CD4-positive, CD25-positive, alpha-beta regulatory T cell (primary cell): Measurements from ENCODE around the gene MMEL1. TPM values are rescaled to one million over a fixed set of nuclear protein-coding genes. Genes with fewer than 3 reads are reported as not detected.
"Not testable (repeated sequence)": the region's sequence is repeated elsewhere in the genome, so short reads cannot be mapped to it uniquely, and the experiment has no call there.

Experiments
- ATAC-seq, 2 donors: fragments of 150-1000 bp; cut with Tn5 transposase; one replicate each; pipeline ENCODE4 v1.10.0; 2021; ENCODE audit warnings: low read depth in 2 of 2, moderate number of reproducible peaks in 2 of 2, moderate library complexity in 1 of 2
- DNase-seq, 3 donors: peaks; one replicate each; pipeline versions ENCODE4 v3.0.0 to v3.0.0-alpha.2; 2012 to 2022; ENCODE audit warnings: mixed read lengths in 1 of 3
- H3K27ac ChIP-seq: one replicate; pipeline ENCODE4 v1.7.0; 2013; ENCODE audit warnings: mild to moderate bottlenecking, low read length; ENCODE audit not compliant: insufficient read depth, poor library complexity, severe bottlenecking
- H3K27me3 ChIP-seq: one replicate; pipeline ENCODE4 v1.7.0; 2013; ENCODE audit warnings: low read length; ENCODE audit not compliant: control insufficient read depth, insufficient read depth
- H3K36me3 ChIP-seq: one replicate; pipeline ENCODE4 v1.7.0; 2013; ENCODE audit warnings: mild to moderate bottlenecking, low read length, moderate library complexity; ENCODE audit not compliant: control insufficient read depth, insufficient read depth
- H3K4me1 ChIP-seq: 2 replicates; pipeline ENCODE4 v1.7.0; 2013; ENCODE audit warnings: mild to moderate bottlenecking, low read length; ENCODE audit not compliant: insufficient read depth, control insufficient read depth, poor library complexity, severe bottlenecking
- H3K4me3 ChIP-seq: one replicate; pipeline ENCODE4 v1.7.0; 2013; ENCODE audit warnings: low read depth, mild to moderate bottlenecking, low read length, moderate library complexity
- H3K9me3 ChIP-seq, 2 experiments: 1 replicate in 1 of 2; 2 replicates in 1 of 2; pipeline ENCODE4 v1.7.0; 2013; ENCODE audit warnings: low read length in 2 of 2, mild to moderate bottlenecking in 1 of 2, moderate library complexity in 1 of 2; ENCODE audit not compliant: control insufficient read depth in 2 of 2
- H3K27ac Mint-ChIP-seq, 3 donors: one replicate each; pipeline ENCODE4 v1.8.0; 2020 to 2022; ENCODE audit warnings: mild to moderate bottlenecking in 3 of 3, mixed read lengths in 3 of 3, moderate library complexity in 2 of 3
- H3K27me3 Mint-ChIP-seq: one replicate; pipeline ENCODE4 v1.8.0; 2022; ENCODE audit warnings: mild to moderate bottlenecking, mixed read lengths
- H3K36me3 Mint-ChIP-seq: one replicate; pipeline ENCODE4 v1.8.0; 2020; ENCODE audit warnings: mixed read lengths
- H3K4me1 Mint-ChIP-seq, 4 donors: one replicate each; pipeline ENCODE4 v1.8.0; 2020 to 2022; ENCODE audit warnings: mixed read lengths in 4 of 4, mild to moderate bottlenecking in 1 of 4
- H3K4me3 Mint-ChIP-seq, 4 donors: one replicate each; pipeline ENCODE4 v1.8.0; 2020 to 2022; ENCODE audit warnings: mild to moderate bottlenecking in 4 of 4, mixed read lengths in 4 of 4, moderate library complexity in 3 of 4
- H3K9me3 Mint-ChIP-seq, 7 donors: one replicate each; pipeline ENCODE4 v1.8.0; 2020 to 2022; ENCODE audit warnings: mixed read lengths in 7 of 7, mild to moderate bottlenecking in 3 of 7, moderate library complexity in 2 of 7
- polyA plus RNA-seq, 4 donors: library from polyadenylated mRNA; unstranded; fragments of 300-500 nt; fragmentation: Illumina TruSeq; gene quantifications; one replicate each; pipeline ENCODE4 v1.2.3, GENCODE V29; 2021
- total RNA-seq: library from RNA; stranded (reverse); gene quantifications from one replicate; pipeline ENCODE4 v1.2.3, GENCODE V29; 2022

Gene MMEL1
- total and polyA plus RNA-seq, 5 donors from 2014 or later: 0.79 to 18.1 (median 15.2) TPM

DNA sequence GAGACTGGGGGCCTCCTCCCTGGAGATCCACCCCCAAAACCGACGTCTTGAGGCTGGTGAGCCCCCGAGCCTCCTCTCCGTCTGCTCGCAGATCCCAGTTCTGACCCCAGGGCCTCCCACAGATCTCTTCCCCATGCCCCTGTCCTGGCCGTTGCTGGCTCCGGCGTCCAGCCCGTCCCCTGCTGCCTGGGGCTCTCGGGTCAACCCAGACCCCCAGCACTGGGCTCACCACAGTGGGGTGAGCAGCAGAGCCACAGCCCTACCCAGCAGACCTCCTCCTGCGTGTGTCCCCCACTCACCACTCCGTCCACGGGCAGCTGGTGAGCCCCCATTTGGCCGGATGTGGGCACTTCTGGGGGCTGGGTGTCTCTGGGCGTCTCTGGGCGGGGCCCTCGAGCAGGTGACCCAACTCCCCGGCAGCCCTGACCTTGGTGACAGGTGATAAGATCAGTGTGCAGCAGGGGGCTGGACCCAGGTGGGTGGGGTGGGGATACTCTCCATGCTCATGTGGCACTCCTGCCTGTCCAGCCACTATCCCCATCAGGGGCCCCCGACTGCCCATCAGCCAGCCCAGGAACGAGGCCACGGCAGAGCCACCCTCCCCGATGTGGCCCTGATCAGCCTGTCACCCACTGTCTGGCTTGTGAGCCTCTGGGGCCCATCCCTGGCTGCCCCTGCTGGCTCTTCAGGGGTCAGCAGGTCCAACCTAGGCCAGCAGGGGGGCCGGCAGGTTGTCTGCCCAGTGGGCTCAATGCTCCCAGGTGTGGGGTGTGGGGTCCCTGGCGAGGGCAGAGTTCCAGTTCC lies 75.9 kb downstream of the MMEL1 start:
- Histone ChIP-seq H3K27me3 (no peaks in the 10 kb centered on the region), H3K9me3 (no peaks in the 10 kb centered on the region), H3K27ac (peak overlapping the region; percentile 97), H3K36me3 (peaks cover 20% of the 10 kb centered on the region), H3K4me3 (peak overlapping the region; percentile 77), H3K4me1 (peaks cover 59% of the 10 kb centered on the region)
- ATAC-seq (no peak), DNase-seq (peak in 2 of 3 donors; percentile 25 to 81)
- peak overlapping the region; percentile 98 to 100 (median 99) for H3K4me3 Mint-ChIP-seq
- H3K4me1 Mint-ChIP-seq: peaks cover 0 to 53% (median 10%) of the 10 kb centered on the region in 4 donors
- H3K9me3 Mint-ChIP-seq: peaks cover 0 to 2% (median 0%) of the 10 kb centered on the region in 7 donors
- no peaks in the 10 kb centered on the region for H3K27me3 Mint-ChIP-seq
- H3K27ac Mint-ChIP-seq: peak overlapping the region; percentile 95 to 99 (median 98)
- peaks cover 4% of the 10 kb centered on the region for H3K36me3 Mint-ChIP-seq

DNA sequence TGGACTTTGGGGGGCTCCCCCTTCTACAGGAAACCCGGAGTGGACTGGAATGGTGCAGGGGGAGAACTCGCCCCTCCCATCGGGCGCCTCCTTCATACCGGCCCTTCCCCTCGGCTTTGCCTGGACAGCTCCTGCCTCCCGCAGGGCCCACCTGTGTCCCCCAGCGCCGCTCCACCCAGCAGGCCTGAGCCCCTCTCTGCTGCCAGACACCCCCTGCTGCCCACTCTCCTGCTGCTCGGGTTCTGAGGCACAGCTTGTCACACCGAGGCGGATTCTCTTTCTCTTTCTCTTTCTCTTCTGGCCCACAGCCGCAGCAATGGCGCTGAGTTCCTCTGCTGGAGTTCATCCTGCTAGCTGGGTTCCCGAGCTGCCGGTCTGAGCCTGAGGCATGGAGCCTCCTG lies 76.5 kb downstream of the MMEL1 start, which contains the start of gene TNFRSF14:
Gene TNFRSF14 (plus strand): TSS at position 95 of the 401 bp plus-strand sequence. CDS start 294 bp downstream, at position 389.
- Histone ChIP-seq H3K4me1 (peaks cover 59% of the 10 kb centered on the region), H3K9me3 (no peaks in the 10 kb centered on the region), H3K36me3 (peaks cover 14% of the 10 kb centered on the region), H3K4me3 (peak within 1 kb of the TSS; percentile 77), H3K27ac (peak within 1 kb of the TSS; percentile 97), H3K27me3 (no peaks in the 10 kb centered on the region)
- Mint-ChIP-seq H3K4me3 (peak within 1 kb of the TSS; percentile 98 to 100 (median 99)), H3K36me3 (peaks cover 2% of the 10 kb centered on the region), H3K27ac (peak within 1 kb of the TSS; percentile 95 to 99 (median 98)), H3K27me3 (no peaks in the 10 kb centered on the region), H3K9me3 (peaks cover 0 to 2% (median 0%) of the 10 kb centered on the region in 7 donors), H3K4me1 (peaks cover 0 to 51% (median 10%) of the 10 kb centered on the region in 4 donors)
- peak; percentile 78 to 80 for ATAC-seq
- DNase-seq: peak; percentile 65 to 90 (median 80)

DNA sequence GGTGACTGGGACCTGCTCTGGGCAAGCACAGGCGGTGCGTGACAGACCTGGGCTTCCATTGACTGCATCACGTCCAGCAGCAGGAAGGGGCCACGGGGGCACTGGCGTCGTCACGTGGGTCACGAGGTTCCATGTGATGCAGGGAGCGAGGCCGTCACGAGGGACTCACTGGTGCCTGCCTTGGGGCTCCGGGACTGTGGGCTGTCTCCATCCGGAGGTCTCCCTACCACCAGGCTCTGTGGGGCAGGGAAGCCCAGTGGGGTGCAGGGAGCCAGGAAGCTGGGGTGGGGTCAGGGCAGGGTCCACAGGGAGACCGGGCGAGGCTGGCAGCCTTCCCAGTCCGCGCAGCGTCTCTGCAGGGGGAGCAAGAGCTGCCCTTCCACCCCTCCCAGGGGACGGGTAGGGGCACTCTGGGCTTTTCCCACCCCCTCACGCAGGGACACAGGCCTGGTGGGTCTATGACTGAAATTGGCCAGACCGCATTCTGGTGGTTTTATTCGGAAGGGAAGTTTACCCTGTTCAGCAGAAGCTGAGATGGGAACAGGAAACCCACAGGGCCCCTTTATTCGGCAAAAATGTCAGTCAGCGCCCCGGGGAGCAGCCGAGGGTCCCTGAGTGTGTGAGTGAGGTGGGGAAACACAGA lies 77.1 kb downstream of the MMEL1 start:
- DNase-seq: peak; percentile 58 to 88 (median 70)
- H3K4me3 Mint-ChIP-seq: peak overlapping the region; percentile 98 to 100 (median 99)
- H3K27ac Mint-ChIP-seq: peak overlapping the region; percentile 95 to 99 (median 98)
- H3K9me3 Mint-ChIP-seq: peaks cover 0 to 2% (median 0%) of the 10 kb centered on the region in 7 donors
- no peaks in the 10 kb centered on the region for H3K27me3 ChIP-seq
- peaks cover 0 to 53% (median 9%) of the 10 kb centered on the region in 4 donors for H3K4me1 Mint-ChIP-seq
- H3K4me1 ChIP-seq: peaks cover 59% of the 10 kb centered on the region
- H3K36me3 Mint-ChIP-seq: no peaks in the 10 kb centered on the region
- H3K9me3 ChIP-seq: no peaks in the 10 kb centered on the region
- H3K36me3 ChIP-seq: peaks cover 13% of the 10 kb centered on the region
- peak overlapping the region; percentile 77 for H3K4me3 ChIP-seq
- ATAC-seq: peak; percentile 49 to 58
- H3K27ac ChIP-seq: peak overlapping the region; percentile 97
- H3K27me3 Mint-ChIP-seq: no peaks in the 10 kb centered on the region

DNA sequence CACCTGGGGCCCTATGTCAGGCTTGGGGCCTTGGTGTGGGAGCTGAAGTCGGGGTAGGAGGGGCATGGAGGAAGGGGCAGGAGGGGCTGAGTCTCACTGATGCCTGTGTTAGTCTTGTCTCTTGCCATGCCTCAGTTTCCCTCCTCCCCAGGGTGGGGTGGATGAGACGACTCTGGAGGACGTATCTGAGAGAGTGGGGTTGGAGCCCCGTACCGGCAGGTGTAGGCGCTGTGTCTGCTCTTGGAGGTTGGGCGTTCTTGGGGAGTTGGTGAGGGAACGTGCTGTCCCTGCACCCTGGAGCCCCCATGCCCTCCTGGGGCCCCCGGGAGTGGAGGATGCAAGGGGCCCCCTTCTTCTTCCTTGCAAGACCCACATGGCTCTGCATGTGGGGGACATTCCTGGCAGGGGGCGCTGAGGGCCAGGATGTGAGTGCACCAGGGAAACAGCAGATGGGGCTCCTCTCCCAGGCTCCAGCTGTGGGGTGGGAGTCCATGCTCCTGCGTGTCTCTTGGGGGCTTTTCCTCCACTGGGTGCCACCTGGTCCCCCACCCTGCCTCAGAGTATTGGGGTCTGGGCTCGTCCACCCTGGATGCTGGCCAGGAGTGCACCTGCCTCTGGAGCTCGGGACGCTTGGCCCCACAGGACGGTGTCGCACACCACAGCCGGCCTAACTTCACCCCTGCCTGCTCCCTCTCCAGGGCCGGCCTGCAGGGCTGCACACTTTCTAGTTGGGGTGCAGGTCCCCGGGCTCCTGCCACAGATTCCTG lies 78.0 kb downstream of the MMEL1 start:
- Histone ChIP-seq H3K27ac (peak overlapping the region; percentile 97), H3K9me3 (no peaks in the 10 kb centered on the region), H3K27me3 (no peaks in the 10 kb centered on the region), H3K36me3 (peaks cover 7% of the 10 kb centered on the region), H3K4me1 (peaks cover 54% of the 10 kb centered on the region), H3K4me3 (no peak overlapping the region)
- ATAC-seq (peak in 1 of 2 donors; percentile 29), DNase-seq (peak; percentile 38 to 70 (median 63))
- peak overlapping the region; percentile 57 to 99 (median 95) for H3K27ac Mint-ChIP-seq
- peak overlapping the region; percentile 84 to 100 (median 98) for H3K4me3 Mint-ChIP-seq
- H3K27me3 Mint-ChIP-seq: no peaks in the 10 kb centered on the region
- H3K4me1 Mint-ChIP-seq: peaks cover 0 to 51% (median 9%) of the 10 kb centered on the region in 4 donors
- H3K9me3 Mint-ChIP-seq: peaks cover 0 to 2% (median 0%) of the 10 kb centered on the region in 7 donors
- H3K36me3 Mint-ChIP-seq: no peaks in the 10 kb centered on the region

DNA sequence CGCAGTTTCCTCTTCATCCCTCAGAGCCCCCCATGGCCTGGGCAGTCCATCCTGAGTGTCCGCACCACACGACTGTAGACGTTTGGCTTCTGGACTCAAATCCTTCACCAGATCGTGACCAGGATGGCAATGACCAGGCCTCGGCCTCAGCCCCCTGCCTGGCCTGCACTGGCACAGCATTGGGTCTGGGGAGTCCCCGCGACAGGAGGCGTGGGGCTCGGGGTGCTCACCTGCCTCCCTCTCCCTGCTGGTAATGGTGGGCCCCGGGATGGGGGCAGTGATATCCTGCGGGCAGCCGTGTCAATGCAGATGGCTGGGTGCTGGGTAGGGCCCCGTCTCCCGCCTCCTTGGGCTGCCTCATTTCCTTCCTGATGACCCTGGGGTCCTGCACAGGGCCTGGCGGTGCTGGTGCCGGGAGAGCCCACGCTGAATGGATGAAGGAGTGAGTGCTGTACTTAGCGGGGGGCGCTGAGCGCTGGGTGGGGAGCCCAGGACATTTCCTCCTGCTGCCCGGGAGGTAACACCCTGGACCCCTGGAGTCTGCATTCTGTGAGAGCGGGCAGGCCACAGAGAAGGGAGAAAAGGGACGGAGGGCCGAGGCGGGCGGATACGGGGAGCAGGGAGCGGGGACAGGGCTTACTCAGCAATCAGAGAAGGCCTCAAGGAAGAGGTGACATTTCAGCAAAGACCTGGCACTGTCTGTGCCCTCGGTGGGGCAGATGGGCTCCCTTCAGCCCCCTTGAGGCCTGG lies 78.8 kb downstream of the MMEL1 start:
- peaks cover 4% of the 10 kb centered on the region for H3K27me3 Mint-ChIP-seq
- DNase-seq: no peak
- H3K9me3 Mint-ChIP-seq: peaks cover 0 to 2% (median 0%) of the 10 kb centered on the region in 7 donors
- peaks cover 0 to 54% (median 10%) of the 10 kb centered on the region in 4 donors for H3K4me1 Mint-ChIP-seq
- Histone ChIP-seq H3K36me3 (peaks cover 6% of the 10 kb centered on the region), H3K27ac (no peak overlapping the region), H3K27me3 (no peaks in the 10 kb centered on the region), H3K9me3 (no peaks in the 10 kb centered on the region), H3K4me3 (no peak overlapping the region), H3K4me1 (peaks cover 54% of the 10 kb centered on the region)
- no peak for ATAC-seq
- no peaks in the 10 kb centered on the region for H3K36me3 Mint-ChIP-seq
- peak overlapping the region; percentile 57 to 99 (median 92) for H3K27ac Mint-ChIP-seq
- H3K4me3 Mint-ChIP-seq: peak overlapping the region; percentile 84 to 100 (median 98)

DNA sequence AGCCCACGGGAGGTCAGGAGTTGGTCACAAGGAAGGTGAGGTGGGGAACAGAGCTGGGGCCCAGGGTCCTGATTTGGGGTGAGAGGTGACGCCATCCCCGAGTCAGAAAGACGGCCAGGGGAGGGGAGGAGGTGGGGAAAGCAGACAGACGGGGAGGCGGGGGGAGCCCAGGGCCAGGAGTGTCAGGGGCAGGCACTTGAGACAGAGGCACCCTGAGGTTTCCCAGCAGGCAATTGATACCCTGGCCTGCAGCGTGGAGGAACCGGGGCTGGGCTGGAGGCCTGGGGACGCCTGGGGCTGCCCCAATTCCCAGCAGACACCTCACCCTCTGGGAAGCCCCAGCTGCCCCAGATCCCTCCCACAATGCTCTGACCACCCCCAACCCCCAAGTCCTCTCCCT lies 79.7 kb downstream of the MMEL1 start:
- H3K9me3 Mint-ChIP-seq, H3K27me3 ChIP-seq, H3K36me3 ChIP-seq, H3K36me3 Mint-ChIP-seq, H3K4me3 ChIP-seq, H3K27ac ChIP-seq, DNase-seq, ATAC-seq, H3K4me3 Mint-ChIP-seq, H3K9me3 ChIP-seq, H3K27ac Mint-ChIP-seq, H3K27me3 Mint-ChIP-seq: not testable (repeated sequence)
- peaks cover 0 to 51% (median 14%) of the 10 kb centered on the region in 4 donors for H3K4me1 Mint-ChIP-seq
- H3K4me1 ChIP-seq: peaks cover 51% of the 10 kb centered on the region
